ENCODE measurements around the gene GRAMD4. TPM values are rescaled to one million over a fixed set of nuclear protein-coding genes. Genes with fewer than 3 reads are reported as not detected.

Gene GRAMD4
- total and polyA plus RNA-seq, 10 of the 15 experiments (the other 5 are each of a cell fraction or from before 2014, with no cell fraction given) = 0.21 to 45.5 (median 10.6) TPM

DNA sequence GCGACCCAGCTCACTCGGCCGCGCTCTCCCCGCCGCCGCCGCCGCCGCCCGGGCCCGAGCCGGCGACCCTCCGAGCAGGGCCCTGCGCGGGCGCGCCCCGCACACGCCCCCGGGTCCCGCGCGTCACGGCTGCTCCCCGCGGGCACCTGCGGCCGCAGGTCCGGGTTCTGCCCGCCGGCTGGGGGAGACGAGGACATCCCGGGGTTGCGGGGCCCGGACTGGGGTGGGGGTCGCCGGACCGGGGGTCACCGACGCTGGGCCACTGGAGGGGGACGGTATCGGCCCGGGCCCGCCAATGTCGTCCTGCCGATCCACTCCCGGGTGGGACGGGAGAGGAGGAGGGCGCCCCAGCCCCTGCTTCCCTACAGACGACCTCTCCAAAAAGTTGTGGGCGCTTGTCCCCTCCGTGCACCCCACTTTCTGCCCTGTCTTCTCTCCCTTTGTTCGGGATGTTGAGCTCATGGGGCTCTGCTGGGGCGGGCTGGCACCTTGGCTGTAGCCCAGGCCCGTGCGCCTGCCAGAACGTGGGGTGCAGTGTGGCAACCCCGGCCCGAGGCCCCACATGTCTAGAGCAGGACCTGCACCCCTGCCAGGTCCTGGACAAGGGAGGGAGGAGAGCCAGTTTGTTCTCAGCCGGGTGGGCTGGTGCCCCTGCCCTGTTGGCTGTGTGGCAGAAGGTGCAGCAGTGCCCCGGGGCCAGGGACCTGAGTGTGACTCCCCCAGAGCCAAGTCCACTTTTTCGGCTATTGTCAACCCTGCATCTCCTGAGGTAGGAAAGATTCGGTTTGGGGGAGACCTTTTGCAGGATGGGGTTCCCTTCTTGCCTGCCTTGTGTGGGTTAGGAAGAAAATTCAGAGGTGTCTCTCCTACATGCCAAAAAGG is 42.6 kb upstream of the GRAMD4 start (continued):
- TF ChIP-seq CEBPZ (IDR thresholded peaks at IDR 0.05; ENCODE audit: low read depth, low read length) (no peak), ZBTB40 (IDR thresholded peaks at IDR 0.05; ENCODE audit: borderline replicate concordance) (no peak), ZNF217 (IDR thresholded peaks at IDR 0.05) (no peak), PBX3 (IDR thresholded peaks at IDR 0.05; ENCODE audit: insufficient replicate concordance, low read depth, low read length) (no peak), NR2F1 (conservative IDR thresholded peaks at IDR 0.05) (0 out of 2 replicates have a peak, but pooled peaks have one; percentile 20), ZBTB4 (CRISPR knock-in tag; IDR thresholded peaks at IDR 0.05) (no peak), NKRF (conservative IDR thresholded peaks at IDR 0.05) (no peak), MTA3 (IDR thresholded peaks at IDR 0.05; ENCODE audit: borderline replicate concordance, low read length) (no peak), RCOR1 (conservative IDR thresholded peaks at IDR 0.05; ENCODE audit: low read depth, low read length) (no peak), IKZF2 (IDR thresholded peaks at IDR 0.05) (no peak), POLR2A (IDR thresholded peaks at IDR 0.05; ENCODE audit: low read depth, low read length) (no peak), MXI1 (IDR thresholded peaks at IDR 0.05; ENCODE audit: low read depth, low read length) (no peak)
- TF ChIP-seq, protein P1, sequence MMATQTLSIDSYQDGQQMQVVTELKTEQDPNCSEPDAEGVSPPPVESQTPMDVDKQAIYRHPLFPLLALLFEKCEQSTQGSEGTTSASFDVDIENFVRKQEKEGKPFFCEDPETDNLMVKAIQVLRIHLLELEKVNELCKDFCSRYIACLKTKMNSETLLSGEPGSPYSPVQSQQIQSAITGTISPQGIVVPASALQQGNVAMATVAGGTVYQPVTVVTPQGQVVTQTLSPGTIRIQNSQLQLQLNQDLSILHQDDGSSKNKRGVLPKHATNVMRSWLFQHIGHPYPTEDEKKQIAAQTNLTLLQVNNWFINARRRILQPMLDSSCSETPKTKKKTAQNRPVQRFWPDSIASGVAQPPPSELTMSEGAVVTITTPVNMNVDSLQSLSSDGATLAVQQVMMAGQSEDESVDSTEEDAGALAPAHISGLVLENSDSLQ (IDR thresholded peaks at IDR 0.05) = no peak
